ENCODE data around the gene ZRANB1. TPM values are rescaled to one million over a fixed set of nuclear protein-coding genes. Genes with fewer than 3 reads are reported as not detected.

ZRANB1 gene
- polyA plus RNA-seq, 4 donors: 6.3 to 17.0 (median 8.2) TPM

DNA sequence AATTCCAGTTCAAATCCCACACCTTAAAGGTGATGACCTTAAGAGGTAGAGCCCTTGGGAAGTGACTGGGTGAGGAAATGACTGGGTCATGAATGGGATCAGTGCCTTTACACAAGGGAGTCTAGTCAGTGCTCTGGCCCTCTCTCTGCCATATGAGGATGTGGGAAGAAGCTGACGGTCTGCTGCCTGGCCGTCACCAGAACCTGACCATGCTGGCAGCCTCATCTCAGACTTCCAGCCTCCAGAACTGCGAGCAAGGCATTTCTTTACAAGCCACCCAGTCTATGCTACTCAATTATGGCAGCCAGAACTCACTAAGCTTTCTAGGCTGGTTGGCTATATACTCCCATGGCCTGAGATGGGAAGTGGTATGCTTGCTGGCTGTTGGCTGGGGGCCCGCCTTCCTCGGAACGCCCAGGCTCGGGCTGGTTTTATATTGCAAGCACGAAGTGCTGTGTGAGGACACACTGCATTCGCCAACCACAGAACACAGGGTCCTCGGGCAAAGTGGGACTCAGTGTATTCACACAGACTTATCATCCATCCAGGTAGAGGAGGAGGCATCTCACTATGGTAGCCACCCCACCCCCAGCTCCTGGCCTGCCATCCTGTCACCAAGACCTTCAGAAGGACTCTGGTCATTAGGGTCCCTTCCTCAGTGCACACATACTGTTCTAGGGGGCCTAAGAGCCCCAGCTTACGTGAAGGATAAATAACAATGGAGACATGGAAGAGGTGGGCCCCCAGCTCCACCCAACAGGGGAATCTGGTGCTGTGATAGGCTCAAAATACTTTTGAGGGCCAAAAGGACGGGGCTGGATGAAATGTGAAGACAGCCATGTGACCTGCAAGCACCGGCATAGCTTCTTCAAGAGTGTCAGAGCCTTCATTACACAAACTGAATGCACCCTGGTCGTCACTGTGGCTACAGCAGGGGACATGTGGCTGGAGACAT lies 49.0 kb downstream of the ZRANB1 start:
- Histone ChIP-seq H3K36me3 (ENCODE audit: control insufficient read depth in 3 of 3, insufficient read depth in 2 of 3, low read depth in 1 of 3, low read length in 3 of 3) (peaks cover 7 to 62% (median 16%) of the 10 kb centered on the region in 3 donors), H3K4me1 (ENCODE audit: control insufficient read depth in 3 of 3, insufficient read depth in 2 of 3, low read depth in 1 of 3, low read length in 2 of 3) (no peaks in the 10 kb centered on the region), H3K27me3 (ENCODE audit: control insufficient read depth in 3 of 3, insufficient read depth in 3 of 3, low read length in 3 of 3) (no peaks in the 10 kb centered on the region), H3K27ac (ENCODE audit: low read depth in 1 of 3, low read length in 2 of 3) (no peak overlapping the region), H3K4me3 (ENCODE audit: low read depth in 1 of 3, low read length in 3 of 3) (no peak overlapping the region), H3K9me3 (ENCODE audit: control insufficient read depth in 2 of 2, insufficient read depth in 1 of 2, low read depth in 1 of 2, low read length in 1 of 2) (no peaks in the 10 kb centered on the region)
- FAIRE-seq: no peak
- no peak for DNase-seq
- 83 to 84% (median 84%) methylated on average over 14 of the region's 14 CpGs for WGBS, 3 donors

DNA sequence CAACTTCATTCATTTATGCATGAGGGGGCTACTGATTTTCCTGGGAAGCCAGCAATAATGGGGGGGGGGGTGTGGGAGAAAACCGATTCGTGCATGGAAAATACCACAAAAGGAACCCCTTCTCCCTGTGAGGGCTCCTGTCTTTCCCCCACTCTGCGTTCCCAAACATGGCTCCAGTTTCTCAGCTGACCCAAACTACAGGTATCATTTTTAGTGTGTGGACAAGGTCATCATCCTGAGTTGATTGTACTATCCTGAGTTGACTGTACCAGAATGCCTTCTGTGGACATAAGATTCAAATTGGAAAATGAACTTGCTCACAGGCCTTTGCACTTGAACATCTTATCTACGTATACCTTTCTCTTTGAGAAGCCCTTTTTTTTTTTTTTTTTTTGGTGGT lies 49.9 kb downstream of the ZRANB1 start:
- Histone ChIP-seq H3K9me3 (ENCODE audit: control insufficient read depth in 2 of 2, insufficient read depth in 1 of 2, low read depth in 1 of 2, low read length in 1 of 2) (no peaks in the 10 kb centered on the region), H3K27me3 (ENCODE audit: control insufficient read depth in 3 of 3, insufficient read depth in 3 of 3, low read length in 3 of 3) (no peaks in the 10 kb centered on the region), H3K36me3 (ENCODE audit: control insufficient read depth in 3 of 3, insufficient read depth in 2 of 3, low read depth in 1 of 3, low read length in 3 of 3) (peaks cover 7 to 71% (median 17%) of the 10 kb centered on the region in 3 donors), H3K4me1 (ENCODE audit: control insufficient read depth in 3 of 3, insufficient read depth in 2 of 3, low read depth in 1 of 3, low read length in 2 of 3) (no peaks in the 10 kb centered on the region), H3K27ac (ENCODE audit: low read depth in 1 of 3, low read length in 2 of 3) (no peak overlapping the region), H3K4me3 (ENCODE audit: low read depth in 1 of 3, low read length in 3 of 3) (no peak overlapping the region)
- no peak for DNase-seq
- 84 to 97% (median 93%) methylated on average over 4 of the region's 4 CpGs for WGBS, 3 donors
- no peak for FAIRE-seq

DNA sequence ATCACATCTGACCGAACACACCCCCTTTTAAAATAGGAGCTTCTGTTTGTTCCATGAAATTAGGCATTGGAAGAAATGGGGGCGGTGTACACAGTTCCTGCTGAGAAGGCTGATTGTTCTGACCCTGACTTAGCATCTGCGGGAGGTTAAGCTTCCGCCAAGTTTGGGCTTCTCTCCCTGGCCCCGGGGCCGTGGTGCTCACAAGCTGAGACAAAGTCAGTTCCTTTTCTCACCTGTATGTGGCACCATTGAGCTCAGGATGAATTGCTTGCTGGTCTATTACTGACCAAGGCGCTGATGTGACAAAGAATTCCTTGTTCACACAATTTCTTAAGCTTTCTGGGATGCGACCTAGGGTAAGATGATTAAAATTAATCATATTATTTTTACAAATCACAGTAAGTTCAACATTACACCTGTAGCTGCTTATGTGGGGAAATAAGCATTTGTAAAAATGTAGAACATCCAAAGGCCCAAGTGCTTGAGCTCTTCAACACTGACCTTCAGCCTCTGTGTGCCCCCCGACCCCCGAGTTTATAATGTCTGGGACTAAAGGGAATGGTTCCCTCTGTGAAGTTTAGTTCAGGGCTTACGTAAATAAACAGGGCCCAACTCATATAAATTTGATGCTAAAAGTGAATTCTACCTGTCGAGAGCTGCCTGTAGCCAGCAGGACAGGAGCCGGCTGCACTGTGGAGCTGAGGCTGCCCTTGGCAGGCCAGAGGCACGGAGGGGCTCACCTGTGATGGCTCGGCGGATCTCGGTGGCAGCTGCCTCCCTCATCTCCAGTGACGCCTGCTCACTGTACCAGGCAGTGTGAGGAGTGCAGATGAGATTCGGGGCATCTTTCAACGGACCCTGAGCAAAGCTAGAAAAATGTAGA lies 50.8 kb downstream of the ZRANB1 start:
- H3K27ac ChIP-seq (ENCODE audit: low read depth in 1 of 3, low read length in 2 of 3): no peak overlapping the region
- 73 to 76% (median 76%) methylated on average over 20 of the region's 20 CpGs for WGBS, 3 donors
- H3K36me3 ChIP-seq (ENCODE audit: control insufficient read depth in 3 of 3, insufficient read depth in 2 of 3, low read depth in 1 of 3, low read length in 3 of 3): peaks cover 11 to 80% (median 15%) of the 10 kb centered on the region in 3 donors
- no peaks in the 10 kb centered on the region for H3K4me1 ChIP-seq (ENCODE audit: control insufficient read depth in 3 of 3, insufficient read depth in 2 of 3, low read depth in 1 of 3, low read length in 2 of 3)
- DNase-seq: peak; percentile 53 to 58
- FAIRE-seq: no peak
- no peaks in the 10 kb centered on the region for H3K9me3 ChIP-seq (ENCODE audit: control insufficient read depth in 2 of 2, insufficient read depth in 1 of 2, low read depth in 1 of 2, low read length in 1 of 2)
- no peaks in the 10 kb centered on the region for H3K27me3 ChIP-seq (ENCODE audit: control insufficient read depth in 3 of 3, insufficient read depth in 3 of 3, low read length in 3 of 3)
- no peak overlapping the region for H3K4me3 ChIP-seq (ENCODE audit: low read depth in 1 of 3, low read length in 3 of 3)

DNA sequence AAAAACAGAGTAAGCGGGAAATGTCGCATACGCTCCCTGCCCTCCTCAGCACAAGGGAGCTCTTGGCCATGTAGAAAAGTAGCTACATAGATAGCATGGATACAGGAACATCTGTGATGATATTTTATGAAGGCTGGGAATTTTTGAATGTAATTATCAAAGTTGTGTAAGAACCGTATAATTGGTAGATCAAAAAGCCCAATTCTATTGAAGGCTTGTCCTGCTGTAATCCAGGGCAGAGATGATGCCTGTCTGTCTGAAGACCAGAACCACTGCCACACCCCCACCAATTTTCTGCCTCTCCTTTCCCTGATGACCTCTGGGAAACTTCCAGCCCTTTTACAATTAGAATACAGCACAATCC lies 51.4 kb downstream of the ZRANB1 start:
- H3K36me3 ChIP-seq (ENCODE audit: control insufficient read depth in 3 of 3, insufficient read depth in 2 of 3, low read depth in 1 of 3, low read length in 3 of 3): peaks cover 11 to 86% (median 18%) of the 10 kb centered on the region in 3 donors

DNA sequence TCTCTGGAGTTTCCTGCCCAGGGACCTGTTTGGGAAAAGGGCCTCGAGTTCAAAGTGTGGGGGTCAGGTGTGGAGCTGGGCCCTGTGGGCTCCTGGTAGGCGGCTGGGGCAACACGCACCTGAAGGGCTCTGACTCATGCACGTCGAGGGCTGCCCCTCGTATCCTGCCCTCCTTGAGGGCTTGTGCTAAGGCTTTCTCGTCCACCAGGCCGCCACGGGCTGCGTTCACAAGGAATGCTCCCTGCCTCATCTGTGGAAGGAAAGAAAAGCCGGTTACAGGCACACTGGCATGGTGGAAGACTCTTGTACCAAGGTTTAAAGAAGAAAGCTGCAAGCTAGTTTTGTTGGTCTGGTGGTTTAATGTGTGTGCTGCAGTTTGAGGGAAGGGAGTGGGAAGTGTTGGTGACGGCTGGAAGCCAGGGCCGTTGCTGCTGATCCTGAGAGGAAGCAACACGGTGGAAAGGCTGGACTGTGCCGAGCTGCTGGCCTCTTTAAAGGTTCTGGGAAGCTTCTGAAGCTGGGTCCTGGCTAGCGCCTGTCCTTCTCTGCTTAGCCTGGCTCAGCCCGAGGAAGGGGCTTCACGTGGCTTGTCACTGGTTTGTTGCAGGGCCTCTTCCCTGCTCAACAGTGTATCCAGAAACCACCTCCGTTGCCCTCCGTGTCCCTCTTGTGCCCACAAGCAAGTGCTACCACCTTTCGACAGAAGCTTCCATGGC lies 52.0 kb downstream of the ZRANB1 start:
- Histone ChIP-seq H3K4me1 (ENCODE audit: control insufficient read depth in 3 of 3, insufficient read depth in 2 of 3, low read depth in 1 of 3, low read length in 2 of 3) (no peaks in the 10 kb centered on the region), H3K4me3 (ENCODE audit: low read depth in 1 of 3, low read length in 3 of 3) (no peak overlapping the region), H3K27ac (ENCODE audit: low read depth in 1 of 3, low read length in 2 of 3) (no peak overlapping the region), H3K9me3 (ENCODE audit: control insufficient read depth in 2 of 2, insufficient read depth in 1 of 2, low read depth in 1 of 2, low read length in 1 of 2) (no peaks in the 10 kb centered on the region), H3K36me3 (ENCODE audit: control insufficient read depth in 3 of 3, insufficient read depth in 2 of 3, low read depth in 1 of 3, low read length in 3 of 3) (peaks cover 11 to 92% (median 18%) of the 10 kb centered on the region in 3 donors), H3K27me3 (ENCODE audit: control insufficient read depth in 3 of 3, insufficient read depth in 3 of 3, low read length in 3 of 3) (no peaks in the 10 kb centered on the region)
- DNase-seq (no peak), FAIRE-seq (no peak)
- WGBS, 3 donors: 86 to 90% (median 88%) methylated on average over 21 of the region's 21 CpGs

More for the DNA sequence above, 51.4 kb downstream of the ZRANB1 start:
- Histone ChIP-seq H3K4me3 (ENCODE audit: low read depth in 1 of 3, low read length in 3 of 3) (no peak overlapping the region), H3K27ac (ENCODE audit: low read depth in 1 of 3, low read length in 2 of 3) (no peak overlapping the region), H3K27me3 (ENCODE audit: control insufficient read depth in 3 of 3, insufficient read depth in 3 of 3, low read length in 3 of 3) (no peaks in the 10 kb centered on the region), H3K4me1 (ENCODE audit: control insufficient read depth in 3 of 3, insufficient read depth in 2 of 3, low read depth in 1 of 3, low read length in 2 of 3) (no peaks in the 10 kb centered on the region), H3K9me3 (ENCODE audit: control insufficient read depth in 2 of 2, insufficient read depth in 1 of 2, low read depth in 1 of 2, low read length in 1 of 2) (no peaks in the 10 kb centered on the region)
- 93 to 99% (median 98%) methylated on average over 4 of the region's 4 CpGs for WGBS, 3 donors
- no peak for FAIRE-seq
- no peak for DNase-seq

DNA sequence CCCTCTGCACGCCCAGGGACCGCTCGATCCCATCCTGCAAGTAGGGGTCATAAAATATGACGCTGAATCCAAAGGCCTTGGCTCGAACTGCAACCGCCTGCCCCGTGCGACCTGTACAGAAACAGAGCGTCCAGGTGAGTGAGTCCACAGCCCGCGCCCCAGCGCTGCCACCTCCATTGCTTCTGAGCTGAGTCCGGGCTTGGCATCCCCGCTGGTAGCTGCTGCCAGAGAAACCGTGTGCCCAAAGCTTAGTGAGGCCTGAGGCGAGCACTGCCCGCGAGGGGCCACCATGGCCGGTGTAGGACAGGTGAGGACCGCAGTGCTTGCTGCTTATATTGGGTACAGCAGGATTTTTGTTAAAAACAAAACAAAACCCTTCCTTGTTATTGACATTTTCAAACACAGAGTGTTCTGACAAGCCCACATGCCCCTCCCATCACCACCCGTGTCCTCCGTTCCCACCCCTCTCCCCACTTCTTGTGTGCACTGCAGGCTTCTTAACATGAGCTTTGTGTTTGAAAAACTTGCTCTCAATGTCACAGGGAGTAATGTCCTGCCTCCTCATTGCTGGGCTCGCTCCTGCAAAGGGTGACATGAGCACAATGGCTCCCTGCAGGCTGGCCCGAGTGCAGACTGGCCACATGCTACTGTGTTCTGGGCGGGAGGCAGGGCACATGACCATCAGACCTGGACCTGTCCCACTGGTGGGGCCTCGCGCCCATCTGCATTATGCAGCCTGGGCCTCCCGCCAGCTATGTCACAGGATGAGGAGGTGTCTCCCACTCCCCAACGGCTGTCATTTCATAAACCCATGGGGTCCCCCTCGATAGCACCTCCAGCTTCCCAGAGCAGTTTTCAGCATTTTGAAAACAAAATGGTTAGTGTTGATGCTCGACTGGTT lies 52.9 kb downstream of the ZRANB1 start:
- Histone ChIP-seq H3K36me3 (ENCODE audit: control insufficient read depth in 3 of 3, insufficient read depth in 2 of 3, low read depth in 1 of 3, low read length in 3 of 3) (peaks cover 12 to 96% (median 18%) of the 10 kb centered on the region in 3 donors), H3K4me1 (ENCODE audit: control insufficient read depth in 3 of 3, insufficient read depth in 2 of 3, low read depth in 1 of 3, low read length in 2 of 3) (no peaks in the 10 kb centered on the region), H3K27ac (ENCODE audit: low read depth in 1 of 3, low read length in 2 of 3) (no peak overlapping the region), H3K27me3 (ENCODE audit: control insufficient read depth in 3 of 3, insufficient read depth in 3 of 3, low read length in 3 of 3) (no peaks in the 10 kb centered on the region), H3K9me3 (ENCODE audit: control insufficient read depth in 2 of 2, insufficient read depth in 1 of 2, low read depth in 1 of 2, low read length in 1 of 2) (no peaks in the 10 kb centered on the region), H3K4me3 (ENCODE audit: low read depth in 1 of 3, low read length in 3 of 3) (no peak overlapping the region)
- FAIRE-seq (no peak), DNase-seq (no peak)
- 84 to 91% (median 88%) methylated on average over 31 of the region's 31 CpGs for WGBS, 3 donors

DNA sequence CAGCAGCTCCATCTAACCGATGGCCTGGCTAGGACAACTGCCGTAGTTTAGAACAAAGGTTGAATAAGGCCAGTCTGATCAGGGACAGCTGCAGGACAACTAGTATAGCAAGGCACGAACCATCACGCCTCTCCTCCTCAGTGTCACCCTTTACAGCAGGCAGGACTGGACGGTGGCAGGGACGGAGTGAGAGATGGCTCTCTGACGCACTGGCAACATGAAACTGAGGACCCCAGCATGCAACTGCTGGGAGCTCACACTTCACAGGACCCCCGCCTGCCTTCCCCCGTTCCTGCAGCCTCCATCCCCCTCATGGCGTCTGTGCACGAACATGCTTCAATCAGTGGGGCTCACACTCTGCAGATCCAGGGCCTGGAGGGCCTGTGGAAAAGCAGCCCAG lies 53.7 kb downstream of the ZRANB1 start:
- no peak for FAIRE-seq
- H3K4me1 ChIP-seq (ENCODE audit: control insufficient read depth in 3 of 3, insufficient read depth in 2 of 3, low read depth in 1 of 3, low read length in 2 of 3): no peaks in the 10 kb centered on the region
- no peak for DNase-seq
- peaks cover 14 to 98% (median 21%) of the 10 kb centered on the region in 3 donors for H3K36me3 ChIP-seq (ENCODE audit: control insufficient read depth in 3 of 3, insufficient read depth in 2 of 3, low read depth in 1 of 3, low read length in 3 of 3)
- H3K9me3 ChIP-seq (ENCODE audit: control insufficient read depth in 2 of 2, insufficient read depth in 1 of 2, low read depth in 1 of 2, low read length in 1 of 2): no peaks in the 10 kb centered on the region
- no peak overlapping the region for H3K27ac ChIP-seq (ENCODE audit: low read depth in 1 of 3, low read length in 2 of 3)
- WGBS, 3 donors: 91 to 93% (median 92%) methylated on average over 11 of the region's 11 CpGs
- H3K27me3 ChIP-seq (ENCODE audit: control insufficient read depth in 3 of 3, insufficient read depth in 3 of 3, low read length in 3 of 3): no peaks in the 10 kb centered on the region
- no peak overlapping the region for H3K4me3 ChIP-seq (ENCODE audit: low read depth in 1 of 3, low read length in 3 of 3)
